OCI-LY3 (cell line): ENCODE data around the gene SPRY4.

Experiments used
- H2AFZ ChIP-seq: fragments of 200-600, 300-600 bp; shearing (Covaris generic); 2 replicates; pipeline ENCODE4 v1.6.0; 2014; ENCODE audit warnings: antibody characterized with exemption, low read depth, low read length
- H3K27ac ChIP-seq: fragments of 200-600, 300-600 bp; sonication (generic); 2 replicates; pipeline ENCODE4 v1.5.1; 2014; ENCODE audit warnings: mild to moderate bottlenecking, low read length, moderate library complexity, mixed read lengths
- H3K27me3 ChIP-seq: fragments of 200-600, 300-600 bp; sonication (generic); 2 replicates; pipeline ENCODE4 v1.6.1; 2014; ENCODE audit warnings: low read depth, low read length, mixed read lengths
- H3K36me3 ChIP-seq: fragments of 200-600, 300-600 bp; sonication (generic); replicated peaks from 2 replicates; pipeline ENCODE3; 2014; ENCODE audit warnings: low read depth, low read length, mixed read lengths
- H3K4me1 ChIP-seq: fragments of 300-600, 200-600 bp; sonication (generic); 2 replicates; pipeline ENCODE4 v1.6.1; 2014; ENCODE audit warnings: low read length, mixed read lengths
- H3K4me2 ChIP-seq: fragments of 200-600, 300-600 bp; sonication (generic); 2 replicates; pipeline ENCODE4 v1.6.1; 2014; ENCODE audit warnings: low read length, mixed read lengths
- H3K4me3 ChIP-seq: fragments of 300-600, 200-600 bp; sonication (generic); 2 replicates; pipeline ENCODE4 v1.5.1; 2014; ENCODE audit warnings: antibody characterized with exemption, mild to moderate bottlenecking, low read length, moderate library complexity
- H3K79me2 ChIP-seq: fragments of 300-600, 200-600 bp; shearing (Covaris generic); 2 replicates; pipeline ENCODE4 v1.6.1; 2014; ENCODE audit warnings: mild to moderate bottlenecking, low read length, mixed read lengths
- H3K9ac ChIP-seq: fragments of 300-600, 200-600 bp; shearing (Covaris generic); 2 replicates; pipeline ENCODE4 v1.6.0; 2014; ENCODE audit warnings: mild to moderate bottlenecking, low read length, moderate library complexity
- H3K9me3 ChIP-seq: fragments of 200-600, 300-600 bp; shearing (Covaris generic); 2 replicates; pipeline ENCODE4 v1.6.1; 2014; ENCODE audit warnings: low read length, mixed read lengths; ENCODE audit not compliant: insufficient read depth
- H4K20me1 ChIP-seq: fragments of 200-600, 300-600 bp; sonication (generic); 2 replicates; pipeline ENCODE4 v1.6.1; 2016; ENCODE audit warnings: low read length, mixed read lengths; ENCODE audit not compliant: insufficient read depth
- CTCF ChIP-seq: fragments of 200-600, 300-600 bp; sonication (generic); IDR thresholded peaks from 2 replicates; pipeline ENCODE4 v1.5.1; 2014; ENCODE audit warnings: antibody characterized with exemption, low read length, low read depth
- EZH2phosphoT487 ChIP-seq: fragments of 200-600 bp; shearing (Covaris generic); IDR thresholded peaks from 2 replicates; pipeline ENCODE4 v1.6.1; 2018; ENCODE audit warnings: antibody characterized with exemption, mixed run types, low read depth

Gene SPRY4

DNA sequence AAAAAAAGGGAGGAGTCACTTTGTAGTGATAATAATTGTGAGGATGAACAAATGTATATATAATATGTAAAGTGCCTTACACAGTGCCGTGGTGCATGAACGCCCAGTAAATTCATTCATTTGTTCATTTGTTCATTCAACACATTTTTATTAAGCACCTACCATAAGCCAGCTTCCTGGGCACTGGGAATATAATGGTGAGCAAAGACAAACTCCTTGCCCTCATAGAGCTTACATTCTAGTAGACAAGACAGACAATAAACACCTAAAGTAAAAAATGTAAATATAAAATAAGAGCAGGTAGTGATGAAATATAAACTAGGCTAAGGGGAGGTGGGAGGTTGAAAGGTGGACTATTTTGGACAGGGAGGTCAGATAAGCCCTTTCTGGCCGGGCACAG lies 32.0 kb downstream of the SPRY4 start:
- H3K9me3 ChIP-seq, result no peaks in the 10 kb centered on the region
- no peaks in the 10 kb centered on the region for H3K36me3 ChIP-seq
- H4K20me1 ChIP-seq, result no peaks in the 10 kb centered on the region
- H3K27me3 ChIP-seq, result no peaks in the 10 kb centered on the region
- TF ChIP-seq CTCF (no peak), EZH2phosphoT487 (no peak)
- no peak overlapping the region for H3K4me2 ChIP-seq
- H3K79me2 ChIP-seq, result no peaks in the 10 kb centered on the region
- no peak overlapping the region for H3K27ac ChIP-seq
- no peak overlapping the region for H2AFZ ChIP-seq
- no peak overlapping the region for H3K4me3 ChIP-seq
- H3K4me1 ChIP-seq, result 0 out of 2 replicates have a peak, but pooled peaks cover 1% of the 10 kb centered on the region
- H3K9ac ChIP-seq, result no peak overlapping the region

- no peak overlapping the region for H3K4me2 ChIP-seq
- no peak overlapping the region for H3K27ac ChIP-seq
- H4K20me1 ChIP-seq, result no peaks in the 10 kb centered on the region
Measured at GRCh38 chr5:142292249-142292648, 32.6 kb downstream of the SPRY4 start.

DNA sequence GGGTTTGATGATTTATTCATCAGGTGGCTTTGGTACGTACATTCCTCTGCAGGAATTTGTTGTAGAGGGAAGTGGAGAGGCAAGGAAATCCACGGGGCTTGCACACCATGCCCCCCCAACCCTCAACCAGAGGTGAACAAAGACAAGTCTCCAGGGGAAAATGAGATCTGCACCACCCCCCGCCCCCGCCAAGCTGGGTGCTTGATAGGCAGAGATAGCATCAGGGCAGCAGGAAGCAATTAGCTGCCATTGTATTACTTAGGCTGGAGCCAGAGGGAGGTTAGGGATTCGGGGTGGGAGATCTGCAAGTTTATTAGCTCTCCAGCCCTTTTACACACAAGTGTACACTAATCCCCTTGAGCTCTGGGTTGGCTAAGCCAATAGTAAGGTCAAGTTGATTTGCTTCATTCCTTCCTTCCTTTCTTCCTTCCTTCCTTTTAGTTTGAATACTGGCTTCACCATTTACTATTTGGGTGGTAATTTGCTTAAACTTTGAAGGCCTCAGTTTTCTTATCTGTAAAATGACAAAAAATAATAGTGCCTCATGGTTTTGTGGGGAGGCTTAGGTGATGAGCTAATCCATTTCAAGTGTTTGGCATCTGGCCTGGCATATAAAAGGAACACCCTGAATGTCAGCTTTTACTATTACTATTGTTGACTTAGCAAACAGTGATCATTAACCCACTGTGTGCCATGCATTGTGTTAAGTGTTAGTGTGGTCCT lies 34.1 kb downstream of the SPRY4 start:
- no peaks in the 10 kb centered on the region for H3K9me3 ChIP-seq
- no peak overlapping the region for H2AFZ ChIP-seq
- TF ChIP-seq CTCF (no peak), EZH2phosphoT487 (no peak)
- no peaks in the 10 kb centered on the region for H3K36me3 ChIP-seq
- H3K27me3 ChIP-seq, result no peaks in the 10 kb centered on the region
- no peak overlapping the region for H3K9ac ChIP-seq
- no peak overlapping the region for H3K27ac ChIP-seq
- no peak overlapping the region for H3K4me3 ChIP-seq
- no peaks in the 10 kb centered on the region for H4K20me1 ChIP-seq
- H3K4me2 ChIP-seq, result no peak overlapping the region
- H3K79me2 ChIP-seq, result no peaks in the 10 kb centered on the region
- 0 out of 2 replicates have a peak, but pooled peaks cover 4% of the 10 kb centered on the region for H3K4me1 ChIP-seq

More at GRCh38 chr5:142292249-142292648, 32.6 kb downstream of the SPRY4 start:
- Histone ChIP-seq H3K4me3 (no peak overlapping the region), H3K9ac (no peak overlapping the region), H3K36me3 (no peaks in the 10 kb centered on the region), H2AFZ (no peak overlapping the region), H3K79me2 (no peaks in the 10 kb centered on the region), H3K9me3 (no peaks in the 10 kb centered on the region), H3K27me3 (no peaks in the 10 kb centered on the region), H3K4me1 (0 out of 2 replicates have a peak, but pooled peaks cover 4% of the 10 kb centered on the region)
- TF ChIP-seq EZH2phosphoT487, result no peak
- TF ChIP-seq CTCF, result no peak

DNA sequence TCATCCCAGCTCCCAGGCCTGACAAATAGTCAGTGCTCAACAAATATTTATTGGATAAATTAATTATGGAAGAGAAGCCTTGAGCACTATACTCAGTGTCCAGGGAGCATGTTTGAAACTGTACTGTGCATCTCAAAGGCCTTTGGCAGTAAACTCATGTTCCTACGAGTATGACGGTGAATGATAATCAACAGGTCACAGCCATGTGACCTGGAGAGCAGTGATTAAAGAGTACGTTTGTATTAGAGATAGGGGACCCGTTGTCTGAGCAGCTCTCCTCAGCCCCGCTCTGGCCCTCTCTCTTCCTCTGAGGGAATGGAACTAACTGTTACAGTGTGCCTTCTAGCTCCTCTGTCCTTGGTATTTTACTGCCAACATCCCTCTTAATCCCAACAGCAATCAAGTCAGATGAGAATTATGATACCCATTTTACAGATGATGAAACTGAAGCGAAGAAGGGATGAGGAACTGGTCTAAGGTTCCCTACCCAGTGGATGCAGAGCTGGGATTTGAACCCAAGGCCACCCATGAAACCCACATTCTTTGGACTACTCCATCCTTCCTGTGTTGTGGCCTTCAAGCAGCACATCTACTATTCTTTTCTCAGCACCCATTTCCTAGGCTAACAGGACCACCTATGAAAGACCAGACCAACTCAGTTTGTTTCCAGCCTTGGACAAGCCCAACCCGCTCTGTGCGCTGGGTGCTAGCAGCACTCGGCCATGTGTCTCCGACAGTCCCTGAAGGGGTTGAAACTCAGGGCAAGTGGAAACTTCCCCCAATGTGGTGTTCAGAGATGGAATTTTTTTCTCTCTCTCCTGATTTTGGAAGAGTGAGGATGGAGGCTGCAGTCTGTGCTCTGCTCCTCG lies 34.9 kb downstream of the SPRY4 start:
- no peak overlapping the region for H3K9ac ChIP-seq
- no peak overlapping the region for H3K27ac ChIP-seq
- no peak overlapping the region for H3K4me2 ChIP-seq
- H3K27me3 ChIP-seq, result no peaks in the 10 kb centered on the region
- no peak overlapping the region for H2AFZ ChIP-seq
- no peaks in the 10 kb centered on the region for H3K36me3 ChIP-seq
- H4K20me1 ChIP-seq, result no peaks in the 10 kb centered on the region
- 0 out of 2 replicates have a peak, but pooled peaks cover 4% of the 10 kb centered on the region for H3K4me1 ChIP-seq
- H3K4me3 ChIP-seq, result no peak overlapping the region
- no peaks in the 10 kb centered on the region for H3K79me2 ChIP-seq
- TF ChIP-seq CTCF, result no peak
- H3K9me3 ChIP-seq, result no peaks in the 10 kb centered on the region
